H9 (cell line): ENCODE measurements around the gene TMEM61. TPM values are rescaled to one million over a fixed set of nuclear protein-coding genes. Genes with fewer than 3 reads are reported as not detected.

Source experiments
- DNase-seq: peaks from one replicate; pipeline ENCODE4 v3.0.0-alpha.2; 2017
- H2AFZ ChIP-seq: one replicate; pipeline ENCODE4 v1.6.1; 2013; ENCODE audit warnings: mild to moderate bottlenecking, low read length, control low read depth, moderate library complexity
- H2AK5ac ChIP-seq: 2 replicates; pipeline ENCODE4 v1.6.1; 2013; ENCODE audit warnings: low read length, control low read depth, mixed read lengths; ENCODE audit not compliant: insufficient read length
- H2BK120ac ChIP-seq: one replicate; pipeline ENCODE4 v1.6.1; 2013; ENCODE audit warnings: low read depth, mild to moderate bottlenecking, low read length, control low read depth, inconsistent platforms; ENCODE audit not compliant: poor library complexity, severe bottlenecking
- H2BK12ac ChIP-seq: 2 replicates; pipeline ENCODE4 v1.6.1; 2013; ENCODE audit warnings: low read length, control low read depth, mixed read lengths, low read depth; ENCODE audit not compliant: insufficient read length
- H2BK15ac ChIP-seq: 2 replicates; pipeline ENCODE4 v1.6.1; 2013; ENCODE audit warnings: low read depth, low read length, control low read depth
- H2BK20ac ChIP-seq: one replicate; pipeline ENCODE4 v1.6.1; 2013; ENCODE audit warnings: low read depth, mild to moderate bottlenecking, low read length, control low read depth, inconsistent platforms; ENCODE audit not compliant: poor library complexity, severe bottlenecking
- H2BK5ac ChIP-seq: 2 replicates; pipeline ENCODE4 v1.6.1; 2013; ENCODE audit warnings: low read length, control low read depth, mixed read lengths; ENCODE audit not compliant: insufficient read length
- H3K14ac ChIP-seq: 2 replicates; pipeline ENCODE4 v1.6.1; 2013; ENCODE audit warnings: low read length, control low read depth; ENCODE audit not compliant: insufficient read depth
- H3K18ac ChIP-seq: 2 replicates; pipeline ENCODE4 v1.6.1; 2013; ENCODE audit warnings: low read depth, mild to moderate bottlenecking, mixed read lengths, low read length, control low read depth; ENCODE audit not compliant: insufficient read length
- H3K23ac ChIP-seq: 2 replicates; pipeline ENCODE4 v1.6.1; 2013; ENCODE audit warnings: low read length, control low read depth, mixed read lengths, low read depth; ENCODE audit not compliant: insufficient read length
- H3K23me2 ChIP-seq: 2 replicates; pipeline ENCODE4 v1.6.1; 2013; ENCODE audit warnings: low read depth, mild to moderate bottlenecking, mixed read lengths, low read length, control low read depth; ENCODE audit not compliant: insufficient read length, poor library complexity, severe bottlenecking
- H3K27ac ChIP-seq: 2 replicates; pipeline ENCODE4 v1.5.1; 2013; ENCODE audit warnings: low read length, control low read depth, mixed read lengths, low read depth; ENCODE audit not compliant: insufficient read length
- H3K27me3 ChIP-seq: 2 replicates; pipeline ENCODE4 v1.6.1; 2013; ENCODE audit warnings: low read length, control low read depth, inconsistent platforms; ENCODE audit not compliant: insufficient read depth
- H3K4ac ChIP-seq: 2 replicates; pipeline ENCODE4 v1.6.1; 2013; ENCODE audit warnings: low read depth, mild to moderate bottlenecking, control low read depth, inconsistent platforms, low read length, moderate library complexity
- H3K4me1 ChIP-seq: 2 replicates; pipeline ENCODE4 v1.6.1; 2013; ENCODE audit warnings: low read length, control low read depth, inconsistent platforms; ENCODE audit not compliant: insufficient read depth
- H3K4me2 ChIP-seq: 2 replicates; pipeline ENCODE4 v1.6.1; 2013; ENCODE audit warnings: low read length, control low read depth, mixed read lengths; ENCODE audit not compliant: insufficient read length, insufficient read depth
- H3K56ac ChIP-seq: 2 replicates; pipeline ENCODE4 v1.6.1; 2013; ENCODE audit warnings: low read depth, mild to moderate bottlenecking, mixed read lengths, low read length, control low read depth; ENCODE audit not compliant: insufficient read length
- H3K79me1 ChIP-seq: 2 replicates; pipeline ENCODE4 v1.6.1; 2013; ENCODE audit warnings: low read depth, mild to moderate bottlenecking, moderate library complexity, low read length, control low read depth, inconsistent platforms; ENCODE audit not compliant: insufficient read depth, poor library complexity, severe bottlenecking
- H3K79me2 ChIP-seq: 2 replicates; pipeline ENCODE4 v1.6.1; 2013; ENCODE audit warnings: low read length, control low read depth, inconsistent platforms; ENCODE audit not compliant: insufficient read depth
- H3K9ac ChIP-seq: 2 replicates; pipeline ENCODE4 v1.6.1; 2013; ENCODE audit warnings: low read length, control low read depth, mixed read lengths; ENCODE audit not compliant: insufficient read length; ENCODE audit errors: extremely low read depth
- H3K9me3 ChIP-seq: one replicate; pipeline ENCODE4 v1.6.1; 2013; ENCODE audit warnings: low read depth, low read length, inconsistent platforms; ENCODE audit not compliant: control insufficient read depth
- H3T11ph ChIP-seq: one replicate; pipeline ENCODE4 v1.6.1; 2013; ENCODE audit warnings: mild to moderate bottlenecking, low read length, control low read depth, inconsistent platforms
- H4K20me1 ChIP-seq: one replicate; pipeline ENCODE4 v1.6.1; 2013; ENCODE audit not compliant: control insufficient read depth, insufficient read length, insufficient read depth
- H4K5ac ChIP-seq: 2 replicates; pipeline ENCODE4 v1.6.1; 2013; ENCODE audit warnings: low read depth, mild to moderate bottlenecking, mixed read lengths, low read length, control low read depth; ENCODE audit not compliant: insufficient read length
- H4K8ac ChIP-seq: replicated peaks from 2 replicates; pipeline ENCODE4 v1.6.1; 2013; ENCODE audit warnings: low read length, control low read depth, mixed read lengths, low read depth; ENCODE audit not compliant: insufficient read length
- H4K91ac ChIP-seq: 2 replicates; pipeline ENCODE4 v1.6.1; 2013; ENCODE audit warnings: low read depth, mild to moderate bottlenecking, moderate library complexity, mixed read lengths, low read length, control low read depth; ENCODE audit not compliant: insufficient read length
- H3K27ac Mint-ChIP-seq, 3 experiments: 2 replicates in 2 of 3; 3 replicates in 1 of 3; pipeline ENCODE4 v1.8.0; 2020 to 2021; ENCODE audit warnings: mixed read lengths in 3 of 3, mild to moderate bottlenecking in 1 of 3, moderate library complexity in 1 of 3
- H3K27me3 Mint-ChIP-seq: 2 replicates; pipeline ENCODE4 v1.8.0; 2021; ENCODE audit warnings: low read depth, mild to moderate bottlenecking, moderate library complexity, mixed read lengths
- H3K36me3 Mint-ChIP-seq, 3 experiments: 2 replicates in 2 of 3; 3 replicates in 1 of 3; pipeline ENCODE4 v1.8.0; 2020 to 2021; ENCODE audit warnings: low read depth in 3 of 3, mixed read lengths in 3 of 3; ENCODE audit not compliant: insufficient read depth in 1 of 3
- H3K4me1 Mint-ChIP-seq, 2 experiments: 2 replicates each; pipeline ENCODE4 v1.8.0; 2020; ENCODE audit warnings: mixed read lengths in 2 of 2
- H3K4me3 Mint-ChIP-seq, 2 experiments: 2 replicates in 1 of 2; 3 replicates in 1 of 2; pipeline ENCODE4 v1.8.0; 2020 to 2021; ENCODE audit warnings: mild to moderate bottlenecking in 2 of 2, mixed read lengths in 2 of 2, moderate library complexity in 1 of 2
- H3K9me3 Mint-ChIP-seq, 2 experiments: 2 replicates in 1 of 2; 3 replicates in 1 of 2; pipeline ENCODE4 v1.8.0; 2020; ENCODE audit warnings: mild to moderate bottlenecking in 2 of 2, mixed read lengths in 2 of 2, moderate library complexity in 1 of 2
- WGBS: extraction: QIAGEN DNeasy Blood & Tissue Kit; methylation state at CpG from one replicate; pipeline ENCODE4 v1.1.7; 2013; ENCODE audit warnings: missing lambda C conversion rate, low lambda C conversion rate, mixed read lengths; ENCODE audit not compliant: insufficient read length; ENCODE audit errors: extremely low coverage; 5-methylcytosine and 5-hydroxymethylcytosine counted together
- total RNA-seq: library from RNA; stranded (reverse); gene quantifications from 2 replicates; pipeline ENCODE4 v1.2.1, GENCODE V29; 2021
- TF ChIP-seq, protein P1 (sequence below): fragments of 200-600 bp; sonication (generic); conservative IDR thresholded peaks from 3 replicates; pipeline ENCODE4 v1.8.0; 2021; ENCODE audit warnings: antibody characterized with exemption, mild to moderate bottlenecking

Gene TMEM61
- total RNA-seq, 1 experiment from 2014 or later: 0.61 TPM

- Histone ChIP-seq H2BK120ac (no peak overlapping the region), H3K4me1 (peaks cover 6% of the 10 kb centered on the region; the same call in 1 of the 2 replicates), H2BK12ac (no peak overlapping the region), H4K20me1 (no peaks in the 10 kb centered on the region), H3K79me2 (no peaks in the 10 kb centered on the region), H3K79me1 (no peaks in the 10 kb centered on the region), H2AK5ac (no peak overlapping the region), H4K5ac (no peak overlapping the region), H3K14ac (no peak overlapping the region), H2BK5ac (no peak overlapping the region), H3K23ac (no peak overlapping the region), H3K18ac (no peak overlapping the region), H3K27ac (no peak overlapping the region), H3K23me2 (peaks cover 11% of the 10 kb centered on the region), H4K91ac (no peak overlapping the region), H3K27me3 (no peaks in the 10 kb centered on the region; the same call in 1 of the 2 replicates), H2AFZ (no peak overlapping the region), H4K8ac (no peak overlapping the region), H3K4ac (no peak overlapping the region), H3K9me3 (no peaks in the 10 kb centered on the region), H2BK15ac (no peak overlapping the region), H2BK20ac (no peak overlapping the region), H3K56ac (no peak overlapping the region), H3K9ac (no peak overlapping the region), H3K4me2 (no peak overlapping the region), H3T11ph (no peak overlapping the region)
- Mint-ChIP-seq H3K4me1 (peaks cover 29 to 33% of the 10 kb centered on the region in 2 experiments), H3K27ac (no peak overlapping the region), H3K9me3 (no peaks in the 10 kb centered on the region), H3K27me3 (peaks cover 40% of the 10 kb centered on the region), H3K36me3 (no peaks in the 10 kb centered on the region; a peak in 1 of 7 replicates), H3K4me3 (no peak overlapping the region)
- TF ChIP-seq, protein P1, sequence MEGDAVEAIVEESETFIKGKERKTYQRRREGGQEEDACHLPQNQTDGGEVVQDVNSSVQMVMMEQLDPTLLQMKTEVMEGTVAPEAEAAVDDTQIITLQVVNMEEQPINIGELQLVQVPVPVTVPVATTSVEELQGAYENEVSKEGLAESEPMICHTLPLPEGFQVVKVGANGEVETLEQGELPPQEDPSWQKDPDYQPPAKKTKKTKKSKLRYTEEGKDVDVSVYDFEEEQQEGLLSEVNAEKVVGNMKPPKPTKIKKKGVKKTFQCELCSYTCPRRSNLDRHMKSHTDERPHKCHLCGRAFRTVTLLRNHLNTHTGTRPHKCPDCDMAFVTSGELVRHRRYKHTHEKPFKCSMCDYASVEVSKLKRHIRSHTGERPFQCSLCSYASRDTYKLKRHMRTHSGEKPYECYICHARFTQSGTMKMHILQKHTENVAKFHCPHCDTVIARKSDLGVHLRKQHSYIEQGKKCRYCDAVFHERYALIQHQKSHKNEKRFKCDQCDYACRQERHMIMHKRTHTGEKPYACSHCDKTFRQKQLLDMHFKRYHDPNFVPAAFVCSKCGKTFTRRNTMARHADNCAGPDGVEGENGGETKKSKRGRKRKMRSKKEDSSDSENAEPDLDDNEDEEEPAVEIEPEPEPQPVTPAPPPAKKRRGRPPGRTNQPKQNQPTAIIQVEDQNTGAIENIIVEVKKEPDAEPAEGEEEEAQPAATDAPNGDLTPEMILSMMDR: no peak
- no CpG with 5 or more reads among the region's 9 CpGs for WGBS
- DNase-seq: no peak
Measured at GRCh38 chr1:54978528-54979326, 1.7 kb upstream of the TMEM61 start.
